ENCODE measurements around the gene SH3BP1.
"Not testable (repeated sequence)": the region's sequence is repeated elsewhere in the genome, so short reads cannot be mapped to it uniquely, and the experiment has no call there.

Gene SH3BP1

DNA sequence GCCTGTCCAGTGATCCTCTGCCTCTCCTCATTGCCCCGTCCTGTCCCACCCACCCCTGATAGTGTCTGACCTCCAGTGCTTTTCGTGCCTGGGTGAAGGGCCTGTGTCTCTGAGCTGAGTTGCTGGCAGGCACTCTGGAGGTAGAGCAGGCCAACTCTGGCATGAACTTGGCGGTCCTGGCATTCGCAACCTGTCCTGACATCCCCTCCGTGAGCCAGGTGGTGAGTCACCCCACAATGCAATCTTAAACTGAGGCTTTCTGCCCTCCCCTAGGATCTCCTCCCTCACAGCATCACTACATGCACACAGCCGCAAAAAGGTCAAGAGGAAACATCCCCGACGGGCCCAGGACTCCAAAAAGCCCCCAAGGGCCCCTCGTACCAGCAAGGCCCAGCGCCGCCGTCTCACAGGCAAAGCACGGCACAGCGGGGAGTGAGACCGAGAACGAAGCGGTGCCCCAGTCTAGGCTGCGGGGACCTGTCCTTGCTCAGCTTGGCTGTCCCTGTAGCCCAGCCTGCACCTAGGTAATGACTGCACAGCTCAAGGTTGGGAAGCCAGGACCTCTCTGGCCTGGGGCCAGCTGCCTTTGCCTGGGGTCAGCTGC is 51.5 kb downstream of the SH3BP1 start:
- DNase-seq, result no peak
- no peaks in the 10 kb centered on the region for H3K27me3 Mint-ChIP-seq (ENCODE audit: low read depth, poor library complexity)
- peaks cover 28% of the 10 kb centered on the region for H3K4me1 Mint-ChIP-seq
- H3K36me3 Mint-ChIP-seq (ENCODE audit: low read depth), result peaks cover 22% of the 10 kb centered on the region
- no peaks in the 10 kb centered on the region for H3K9me3 Mint-ChIP-seq
- H3K4me3 Mint-ChIP-seq, result no peak overlapping the region
- H3K27ac Mint-ChIP-seq, result no peak overlapping the region
- TF ChIP-seq, protein P1, sequence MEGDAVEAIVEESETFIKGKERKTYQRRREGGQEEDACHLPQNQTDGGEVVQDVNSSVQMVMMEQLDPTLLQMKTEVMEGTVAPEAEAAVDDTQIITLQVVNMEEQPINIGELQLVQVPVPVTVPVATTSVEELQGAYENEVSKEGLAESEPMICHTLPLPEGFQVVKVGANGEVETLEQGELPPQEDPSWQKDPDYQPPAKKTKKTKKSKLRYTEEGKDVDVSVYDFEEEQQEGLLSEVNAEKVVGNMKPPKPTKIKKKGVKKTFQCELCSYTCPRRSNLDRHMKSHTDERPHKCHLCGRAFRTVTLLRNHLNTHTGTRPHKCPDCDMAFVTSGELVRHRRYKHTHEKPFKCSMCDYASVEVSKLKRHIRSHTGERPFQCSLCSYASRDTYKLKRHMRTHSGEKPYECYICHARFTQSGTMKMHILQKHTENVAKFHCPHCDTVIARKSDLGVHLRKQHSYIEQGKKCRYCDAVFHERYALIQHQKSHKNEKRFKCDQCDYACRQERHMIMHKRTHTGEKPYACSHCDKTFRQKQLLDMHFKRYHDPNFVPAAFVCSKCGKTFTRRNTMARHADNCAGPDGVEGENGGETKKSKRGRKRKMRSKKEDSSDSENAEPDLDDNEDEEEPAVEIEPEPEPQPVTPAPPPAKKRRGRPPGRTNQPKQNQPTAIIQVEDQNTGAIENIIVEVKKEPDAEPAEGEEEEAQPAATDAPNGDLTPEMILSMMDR (IDR thresholded peaks at IDR 0.05), result no peak

DNA sequence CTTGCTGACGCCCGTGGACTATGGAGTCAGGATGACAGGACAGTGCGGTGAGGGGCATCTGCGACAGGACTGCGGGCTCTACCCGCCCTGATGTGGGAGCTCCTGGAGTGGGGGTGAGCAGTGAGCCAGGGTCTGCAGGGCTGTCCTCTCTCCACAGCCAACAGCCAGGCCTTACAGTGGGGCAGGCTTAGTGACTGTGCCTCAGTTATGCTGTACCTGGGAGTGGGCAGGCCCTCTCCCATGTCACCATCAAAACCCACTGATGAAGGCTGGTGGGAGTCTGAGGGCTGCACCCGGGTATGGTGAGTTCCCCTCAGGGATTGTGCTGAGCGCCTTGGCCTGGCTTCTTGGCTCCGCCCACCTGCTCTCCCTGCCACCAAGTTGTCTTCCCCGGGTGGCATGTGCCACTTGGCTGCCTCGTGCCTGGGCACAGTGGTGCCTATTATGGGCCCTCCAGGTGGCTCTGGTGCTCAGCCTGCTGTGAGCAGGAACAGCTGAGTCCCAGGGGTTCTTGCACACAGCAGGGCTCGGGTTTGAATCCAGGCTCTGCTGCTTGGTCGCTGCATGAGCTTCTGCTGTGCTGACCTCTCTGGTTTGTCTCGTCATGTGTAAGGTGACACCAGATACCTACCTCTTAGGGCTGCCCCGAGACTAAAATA is 53.3 kb downstream of the SH3BP1 start:
- Mint-ChIP-seq H3K27ac (no peak overlapping the region), H3K27me3 (ENCODE audit: low read depth, poor library complexity) (peaks cover 5% of the 10 kb centered on the region), H3K9me3 (no peaks in the 10 kb centered on the region), H3K36me3 (ENCODE audit: low read depth) (peaks cover 22% of the 10 kb centered on the region), H3K4me1 (peaks cover 30% of the 10 kb centered on the region), H3K4me3 (no peak overlapping the region)
- DNase-seq, result no peak
- TF ChIP-seq, protein P1 (IDR thresholded peaks at IDR 0.05), result no peak

DNA sequence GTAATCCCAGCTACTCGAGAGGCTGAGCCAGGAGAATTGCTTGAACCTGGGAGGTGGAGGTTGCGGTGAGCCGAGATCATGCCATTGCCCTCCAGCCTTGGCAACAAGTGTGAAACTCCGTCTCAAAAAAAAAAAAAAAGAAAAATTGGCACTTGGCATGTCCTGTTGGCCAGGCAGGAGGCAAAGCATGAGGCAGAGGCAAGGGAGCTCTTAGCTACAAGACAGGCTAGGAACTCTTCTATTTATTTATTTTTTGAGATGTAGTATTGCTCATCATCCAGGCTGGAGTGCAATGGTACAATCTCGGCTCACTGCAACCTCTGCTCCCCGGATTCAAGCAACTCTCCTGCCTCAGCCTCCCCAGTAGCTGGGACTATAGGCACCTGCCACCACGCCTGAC is 54.7 kb downstream of the SH3BP1 start:
- not testable (repeated sequence) for H3K27ac Mint-ChIP-seq; H3K9me3 Mint-ChIP-seq; H3K27me3 Mint-ChIP-seq (ENCODE audit: low read depth, poor library complexity); DNase-seq; H3K4me3 Mint-ChIP-seq
- H3K36me3 Mint-ChIP-seq (ENCODE audit: low read depth), result peaks cover 14% of the 10 kb centered on the region
- peaks cover 32% of the 10 kb centered on the region for H3K4me1 Mint-ChIP-seq

DNA sequence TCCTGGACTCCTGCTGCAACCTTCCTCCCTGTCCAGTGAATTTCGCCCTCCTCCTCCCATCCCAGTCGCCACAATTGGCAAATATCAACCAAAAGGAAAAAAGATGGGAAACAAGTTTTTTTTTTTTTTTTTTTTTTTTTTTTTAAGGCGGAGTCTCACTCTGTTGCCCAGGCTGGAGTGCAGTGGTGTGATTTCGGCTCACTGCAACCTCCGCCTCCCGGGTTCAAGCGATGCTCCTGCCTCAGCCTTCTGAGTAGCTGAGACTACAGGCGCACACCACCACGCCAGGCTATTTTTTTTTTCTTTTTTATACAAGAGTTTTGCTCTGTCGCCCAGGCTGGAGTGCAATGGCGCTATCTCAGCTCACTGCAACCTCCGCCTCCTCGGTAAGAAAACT is 56.8 kb downstream of the SH3BP1 start:
- not testable (repeated sequence) for H3K9me3 Mint-ChIP-seq; H3K27me3 Mint-ChIP-seq (ENCODE audit: low read depth, poor library complexity); DNase-seq
- peak overlapping the region; percentile 74 for H3K27ac Mint-ChIP-seq
- peak overlapping the region; percentile 89 for H3K4me3 Mint-ChIP-seq
- H3K4me1 Mint-ChIP-seq, result peaks cover 35% of the 10 kb centered on the region
- H3K36me3 Mint-ChIP-seq (ENCODE audit: low read depth), result peaks cover 15% of the 10 kb centered on the region

DNA sequence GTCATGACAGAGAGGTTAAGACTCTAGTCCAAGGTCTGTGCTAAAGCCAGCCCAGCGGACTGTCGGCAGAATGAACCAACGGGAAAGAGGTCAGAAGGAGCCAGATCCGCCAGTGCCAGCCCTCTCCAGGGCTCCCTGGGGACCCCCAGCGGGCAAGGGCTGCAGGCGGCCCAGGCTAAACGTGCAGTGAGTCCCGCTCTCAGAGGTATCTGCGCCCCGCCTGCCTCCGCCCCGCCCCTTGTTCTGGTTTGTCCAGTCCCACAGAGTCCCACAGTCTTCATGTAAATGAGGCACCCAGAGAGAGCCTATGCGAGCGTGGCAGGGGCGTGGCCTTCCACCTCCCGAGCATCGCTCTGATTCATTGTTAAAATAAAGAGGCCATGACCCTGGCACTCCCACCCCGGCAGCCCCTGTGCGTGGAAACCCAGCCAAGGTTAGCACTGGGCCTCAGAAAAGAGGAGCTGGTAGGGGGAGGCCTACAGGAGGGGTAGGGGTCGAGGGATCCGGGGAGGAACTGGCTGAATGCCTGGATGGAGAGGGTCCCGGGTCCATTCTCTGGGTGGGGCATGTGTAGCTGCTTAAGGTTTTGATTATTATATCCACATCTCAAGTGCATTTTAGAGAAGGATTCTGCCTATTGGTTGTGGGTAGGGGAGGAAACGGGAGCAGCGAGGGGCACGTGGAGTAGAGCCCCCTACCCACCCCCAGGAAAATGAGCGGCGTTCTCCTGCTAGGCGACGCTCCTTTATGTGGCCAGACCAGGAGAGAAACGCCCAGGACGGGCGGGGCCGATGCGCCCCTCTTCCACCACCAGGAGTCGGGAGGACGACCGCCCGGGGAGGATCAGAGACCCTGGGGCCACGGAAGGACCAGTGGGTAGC is 57.4 kb downstream of the SH3BP1 start, which contains the start of gene TRIOBP:
TRIOBP (plus strand) TSS at position 392 of the 881 bp plus-strand sequence. CDS start 4,318 bp downstream, outside the sequence.
- peaks cover 21% of the 10 kb centered on the region for H3K36me3 Mint-ChIP-seq (ENCODE audit: low read depth)
- DNase-seq, result peak; percentile 99
- no peaks in the 10 kb centered on the region for H3K9me3 Mint-ChIP-seq
- peak within 1 kb of the TSS; percentile 98 for H3K27ac Mint-ChIP-seq
- H3K4me1 Mint-ChIP-seq, result peaks cover 35% of the 10 kb centered on the region
- TF ChIP-seq, protein P1 (IDR thresholded peaks at IDR 0.05), result peak; percentile 28
- H3K27me3 Mint-ChIP-seq (ENCODE audit: low read depth, poor library complexity), result peaks cover 5% of the 10 kb centered on the region
- peak within 1 kb of the TSS; percentile 89 for H3K4me3 Mint-ChIP-seq

DNA sequence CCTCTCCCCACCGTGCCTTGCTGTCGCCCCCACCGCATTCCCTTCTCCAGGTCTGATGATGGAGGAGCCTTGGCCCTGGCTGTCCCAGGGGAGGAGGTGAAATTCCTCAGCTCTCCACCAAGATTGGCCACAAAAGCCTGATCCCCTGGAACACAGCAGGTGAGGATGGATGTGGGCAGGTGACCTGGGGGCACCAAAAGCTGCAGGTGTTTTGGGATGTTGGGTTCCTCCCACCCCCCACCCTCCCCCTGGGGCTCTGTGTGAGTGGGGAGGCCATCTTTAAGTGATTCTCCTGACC is 58.0 kb downstream of the SH3BP1 start:
- DNase-seq, result no peak
- Mint-ChIP-seq H3K4me1 (peaks cover 35% of the 10 kb centered on the region), H3K9me3 (no peaks in the 10 kb centered on the region), H3K27me3 (ENCODE audit: low read depth, poor library complexity) (peaks cover 5% of the 10 kb centered on the region), H3K27ac (no peak overlapping the region), H3K4me3 (peak overlapping the region; percentile 89), H3K36me3 (ENCODE audit: low read depth) (peaks cover 21% of the 10 kb centered on the region)
- TF ChIP-seq, protein P1 (IDR thresholded peaks at IDR 0.05), result peak; percentile 5
